ENCODE results near the gene AMIGO3.
"Not testable (repeated sequence)": the region's sequence is repeated elsewhere in the genome, so short reads cannot be mapped to it uniquely, and the experiment has no call there.

The AMIGO3 gene

DNA sequence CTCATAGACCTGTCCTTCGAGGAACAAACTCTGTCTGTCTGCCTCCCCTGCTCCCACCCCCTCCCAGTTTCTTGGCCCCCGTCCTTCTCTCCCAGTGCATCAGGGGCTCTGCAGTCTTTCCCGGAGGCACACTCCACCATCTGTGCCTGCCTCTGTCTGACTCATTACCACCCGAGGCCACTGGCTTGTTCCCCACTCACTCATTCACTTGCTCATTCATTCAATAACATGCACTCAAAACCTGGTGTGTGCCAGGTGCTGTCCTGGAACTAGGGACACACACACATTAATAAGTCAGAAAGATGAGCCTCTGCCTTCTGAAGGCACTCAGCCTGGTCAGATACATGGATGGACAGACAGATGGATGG lies 12.4 kb downstream of the AMIGO3 start:
- DNase-seq: no peak

DNA sequence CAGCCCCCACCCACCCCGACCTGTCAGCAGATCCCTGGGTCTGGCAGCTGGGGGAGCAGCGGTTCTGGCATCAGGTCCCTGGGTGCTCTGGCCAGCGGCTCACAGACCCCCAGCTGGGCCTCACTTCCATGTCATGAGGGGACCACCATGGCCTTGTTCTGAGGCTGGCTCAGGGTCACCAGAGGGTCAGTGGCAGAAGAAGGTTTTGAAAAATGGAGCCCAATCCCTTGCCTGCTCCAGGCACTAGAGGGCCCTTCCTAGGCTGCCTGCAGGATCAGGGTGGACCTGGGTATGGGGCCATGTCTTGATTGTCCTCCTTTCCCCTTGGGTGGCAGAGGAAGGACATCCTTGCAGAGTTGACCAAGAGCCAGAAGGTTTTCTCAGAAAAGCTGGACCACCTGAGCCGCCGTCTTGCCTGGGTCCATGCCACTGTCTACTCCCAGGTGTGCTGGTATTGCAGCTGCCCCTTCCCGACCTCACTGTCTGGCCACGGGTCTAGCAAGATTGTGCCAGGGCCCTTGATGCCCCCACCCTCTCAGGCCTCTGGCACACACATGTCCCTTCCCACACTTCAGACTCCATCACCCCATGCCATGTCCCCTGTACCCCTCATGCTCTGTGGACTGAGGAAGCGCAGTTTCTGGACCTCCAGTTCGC lies 12.9 kb downstream of the AMIGO3 start:
- DNase-seq: no peak

DNA sequence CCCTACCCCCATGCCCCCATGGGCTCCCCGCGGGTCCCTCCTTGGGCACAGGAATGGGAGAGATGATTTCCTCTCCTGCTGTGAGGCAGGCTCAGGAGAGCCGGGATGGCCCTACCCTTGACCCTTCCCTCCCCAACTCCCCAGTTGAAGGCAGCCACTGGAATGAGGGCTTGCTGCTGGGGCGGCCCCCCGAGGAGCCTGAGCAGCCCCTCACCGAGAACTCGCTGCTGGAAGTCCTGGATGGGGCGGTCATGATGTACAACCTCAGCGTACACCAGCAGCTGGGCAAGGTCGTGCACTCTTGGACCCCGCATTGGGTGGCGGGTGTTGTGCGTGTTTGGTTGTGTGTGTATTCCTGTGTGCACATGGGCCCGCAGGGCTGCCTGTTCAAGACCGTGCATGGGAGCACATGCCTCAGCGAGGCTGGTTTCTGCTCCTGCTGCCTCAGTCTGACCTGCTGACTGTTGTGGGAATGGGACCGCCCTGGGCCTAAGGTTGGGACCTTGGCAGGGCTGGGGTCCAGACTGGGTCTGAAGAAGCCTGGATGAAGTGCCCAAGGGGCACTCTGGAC lies 14.0 kb downstream of the AMIGO3 start:
- no peak for DNase-seq

DNA sequence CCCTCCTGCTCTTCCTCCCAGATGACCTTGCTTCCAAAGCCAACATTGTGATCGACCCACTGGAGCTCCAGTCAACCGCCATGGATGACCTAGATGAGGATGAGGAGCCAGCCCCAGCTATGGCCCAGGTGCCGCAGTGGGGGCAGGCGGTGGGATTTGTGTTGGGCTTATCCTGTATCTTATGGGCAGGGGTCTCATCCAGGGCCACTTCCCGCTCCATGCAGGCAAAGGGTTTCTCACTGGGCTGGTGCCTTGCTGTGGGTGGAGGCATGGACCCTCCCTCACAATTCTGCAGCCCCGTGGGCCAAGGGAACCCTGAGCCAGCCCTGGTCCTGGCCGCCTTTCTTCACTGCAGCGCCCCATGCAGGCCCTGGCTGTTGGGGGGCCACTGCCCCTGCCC lies 14.9 kb downstream of the AMIGO3 start:
- DNase-seq: no peak

DNA sequence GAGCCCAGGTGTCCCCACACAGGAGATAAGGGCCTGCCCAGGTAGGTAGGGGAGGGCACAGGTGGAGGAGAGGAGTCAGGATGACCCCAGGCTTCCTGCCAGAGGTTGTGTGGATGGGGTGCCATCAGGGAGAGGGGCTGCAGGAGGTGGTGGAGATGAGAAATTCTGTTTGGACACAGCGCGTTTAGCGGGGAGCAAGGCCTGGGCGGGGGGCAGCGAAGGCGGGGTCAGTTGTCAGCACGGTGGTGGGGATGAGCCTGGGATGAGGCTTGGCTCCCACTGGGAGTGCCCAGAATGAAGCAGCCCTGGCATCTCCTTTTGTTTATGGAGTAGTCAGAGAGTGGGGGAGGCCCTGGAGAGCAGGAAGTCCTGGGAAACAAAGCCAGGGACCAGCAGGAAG lies 15.5 kb downstream of the AMIGO3 start:
- DNase-seq: no peak

DNA sequence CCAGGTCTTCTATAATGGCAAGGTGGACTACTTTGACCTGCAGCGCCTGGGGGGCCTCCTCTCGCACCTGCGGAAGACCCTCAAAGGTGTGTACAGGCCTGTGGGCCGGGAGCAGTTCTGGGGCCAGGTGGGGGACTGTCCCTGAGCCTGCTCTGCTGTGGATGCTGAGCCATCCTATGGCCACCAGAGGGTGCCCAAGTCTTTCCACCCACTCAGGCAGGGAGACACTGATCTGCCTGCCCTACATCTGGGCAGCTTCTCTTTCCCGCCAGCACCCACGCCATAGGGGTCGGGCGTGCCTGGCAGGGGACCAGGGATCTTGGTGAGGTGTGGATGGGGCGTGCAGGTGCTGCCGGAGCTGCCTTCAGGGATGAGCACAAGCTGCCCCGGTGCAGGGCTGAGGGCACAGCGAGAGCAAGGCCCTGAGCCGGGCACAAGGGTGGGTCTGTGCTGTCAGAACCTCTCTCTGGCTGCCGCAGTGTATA lies 16.0 kb downstream of the AMIGO3 start:
- no peak for DNase-seq

DNA sequence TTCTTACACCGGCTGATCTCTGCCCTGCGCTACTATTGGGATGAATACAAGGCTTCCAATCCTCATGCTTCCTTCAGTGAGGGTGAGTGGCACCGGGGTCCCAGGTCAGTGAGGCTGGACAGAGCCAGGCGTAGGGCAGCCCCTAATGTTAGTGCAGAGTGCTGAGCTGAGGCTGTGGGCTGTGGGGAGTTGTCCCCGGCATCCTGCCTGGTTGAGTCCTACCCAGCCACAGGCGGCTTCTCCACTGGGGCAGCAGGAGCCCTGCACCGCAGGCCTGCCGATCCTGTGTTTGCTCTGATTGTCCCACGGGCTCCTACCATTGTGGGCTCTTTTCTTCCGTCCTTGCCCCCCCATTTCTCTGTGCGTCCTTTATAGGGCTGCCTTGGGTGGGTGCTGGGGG lies 16.8 kb downstream of the AMIGO3 start:
- no peak for DNase-seq

DNA sequence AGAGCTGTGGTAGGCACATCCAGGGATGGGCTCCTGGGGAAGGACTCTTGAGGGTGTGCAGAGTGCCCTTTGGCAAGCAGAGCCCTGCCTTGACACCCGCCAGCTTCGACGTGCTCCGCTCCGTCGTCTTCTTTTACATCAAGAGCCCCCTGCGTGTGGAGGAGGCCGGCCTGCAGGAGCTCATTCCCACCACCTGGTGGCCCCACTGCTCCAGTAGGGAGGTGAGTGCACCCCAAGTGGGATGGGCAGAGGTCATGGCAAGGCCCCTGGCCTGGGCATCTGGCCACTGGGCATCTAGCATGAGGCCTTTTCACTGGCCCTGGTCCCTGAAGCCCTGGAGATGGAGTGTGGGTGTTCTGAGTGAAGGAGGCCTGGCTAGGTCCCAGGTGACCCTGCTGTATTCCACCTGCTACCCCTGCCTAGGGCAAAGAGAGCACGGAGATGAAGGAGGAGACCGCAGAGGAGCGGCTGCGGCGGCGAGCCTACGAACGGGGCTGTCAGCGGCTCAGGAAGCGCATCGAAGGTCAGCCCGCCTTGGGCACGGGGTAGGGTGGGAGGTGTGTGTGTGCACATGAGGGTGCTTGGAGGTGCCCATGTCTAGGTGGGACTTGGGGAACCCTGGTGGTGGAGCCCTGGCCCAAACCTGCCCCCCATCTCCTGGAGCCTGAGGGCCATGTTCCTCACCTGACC lies 18.0 kb downstream of the AMIGO3 start:
- no peak for DNase-seq

DNA sequence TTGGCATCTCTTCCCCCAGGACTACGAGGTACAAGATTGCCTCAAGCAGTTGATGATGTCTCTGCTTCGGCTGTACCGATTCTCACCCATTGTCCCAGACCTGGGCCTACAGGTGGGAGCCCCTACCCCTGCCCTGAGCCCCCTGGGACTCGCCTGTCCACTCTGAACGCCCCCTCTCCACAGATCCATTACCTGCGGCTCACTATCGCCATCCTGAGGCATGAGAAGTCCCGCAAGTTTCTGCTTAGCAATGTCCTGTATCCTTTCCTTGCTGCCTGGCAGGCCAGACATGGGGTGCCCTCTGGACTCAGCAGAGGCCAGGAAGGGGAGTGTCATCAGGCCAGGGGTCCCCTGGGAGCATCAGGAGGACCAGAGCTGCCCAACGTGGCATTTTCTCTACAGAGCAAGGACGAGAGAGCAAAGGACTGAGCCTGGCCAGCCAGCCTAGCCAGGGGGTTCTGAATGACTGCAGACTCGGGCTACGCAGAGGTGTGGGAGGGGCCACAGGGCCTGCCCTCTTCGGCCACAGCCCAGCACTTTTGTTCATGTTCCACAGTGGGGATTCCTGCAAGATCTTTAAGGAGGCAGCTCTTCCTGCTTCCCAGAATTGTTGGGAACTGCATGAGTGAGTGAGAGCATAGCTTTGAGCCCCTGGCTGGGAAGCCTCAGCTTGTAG lies 18.9 kb downstream of the AMIGO3 start:
- DNase-seq: no peak

DNA sequence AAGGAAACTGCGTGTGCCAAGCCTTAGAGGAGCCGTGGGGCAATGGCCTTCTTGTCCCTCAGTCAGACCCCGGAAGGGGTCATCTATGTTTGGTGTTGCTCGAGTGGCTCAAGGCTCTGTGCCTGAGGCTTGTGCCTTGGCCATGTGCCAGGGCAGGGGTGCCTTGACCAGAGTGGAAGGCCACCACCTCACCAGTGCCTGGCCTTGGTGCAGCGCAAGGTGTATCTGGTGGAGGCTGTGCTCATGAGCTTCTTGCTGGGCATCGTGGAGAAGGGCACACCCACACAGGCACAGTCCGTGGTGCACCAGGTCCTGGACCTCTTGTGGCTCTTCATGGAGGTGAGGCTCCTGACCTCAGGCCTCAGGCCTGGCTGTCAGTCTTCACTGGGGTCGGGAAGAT lies 19.5 kb downstream of the AMIGO3 start:
- DNase-seq: no peak

DNA sequence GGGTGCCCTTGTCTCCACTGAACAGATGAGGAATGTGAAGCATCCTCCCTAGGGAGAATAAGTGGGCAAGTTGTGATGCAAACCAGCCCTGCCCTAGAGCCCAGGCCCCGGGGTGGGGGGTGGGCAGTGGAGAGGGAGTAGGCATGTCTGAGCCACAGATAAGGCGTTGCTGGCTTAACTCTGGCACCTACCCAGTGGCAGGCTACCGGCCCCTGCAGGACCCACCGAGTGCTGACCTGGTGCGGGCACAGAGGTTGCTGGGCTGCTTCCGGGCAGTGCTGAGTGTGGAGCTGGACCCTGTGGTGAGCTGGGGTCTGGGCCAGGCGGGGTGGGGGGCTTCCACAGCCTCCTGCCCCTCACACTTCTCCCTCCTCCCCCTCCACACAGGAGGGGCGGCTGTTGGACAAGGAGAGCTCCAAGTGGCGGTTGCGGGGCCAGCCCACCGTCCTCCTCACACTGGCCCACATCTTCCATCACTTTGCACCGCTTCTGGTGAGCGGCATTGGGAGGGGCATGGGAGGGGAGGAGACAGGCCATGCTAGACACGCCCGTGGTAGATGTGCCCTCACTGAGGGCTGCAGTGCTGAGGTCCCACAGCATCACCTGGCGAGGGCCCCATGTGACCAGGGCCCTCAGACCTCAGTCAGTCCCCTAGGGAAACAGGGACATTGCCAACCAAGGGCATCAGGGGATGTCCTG lies 20.1 kb downstream of the AMIGO3 start:
- DNase-seq: no peak

DNA sequence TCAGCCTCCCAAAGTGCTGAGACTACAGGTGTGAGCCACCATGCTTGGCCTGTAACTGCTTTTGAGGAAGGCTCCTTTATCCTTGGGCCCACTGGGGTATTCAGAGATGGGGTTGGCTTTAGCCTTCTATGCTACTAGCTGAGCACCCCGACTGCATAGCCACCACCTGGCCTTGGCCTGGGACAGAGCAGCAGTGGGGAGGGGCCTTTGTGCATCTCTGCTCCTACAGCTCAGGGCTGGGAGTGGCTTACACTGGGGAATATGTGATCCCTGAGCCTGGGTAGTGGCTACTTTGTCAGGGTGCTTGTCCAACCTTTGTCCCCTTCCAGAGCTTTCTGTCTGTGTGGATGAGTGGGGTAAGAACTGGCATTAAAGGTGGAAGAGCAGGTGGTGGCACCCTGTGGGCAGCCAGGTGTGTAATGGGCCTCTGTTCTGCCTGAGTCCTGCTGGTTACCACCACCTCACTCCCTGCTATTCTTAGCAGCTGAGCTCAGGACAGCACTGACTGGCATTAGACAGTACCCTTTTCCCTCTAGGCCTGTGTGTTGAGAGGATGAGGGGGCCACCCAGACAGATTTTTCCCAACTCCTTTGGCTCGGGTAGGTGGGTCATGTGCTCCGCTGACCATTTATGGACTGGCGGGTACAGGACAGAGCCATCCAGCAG lies 24.0 kb downstream of the AMIGO3 start:
- DNase-seq: not testable (repeated sequence)

DNA sequence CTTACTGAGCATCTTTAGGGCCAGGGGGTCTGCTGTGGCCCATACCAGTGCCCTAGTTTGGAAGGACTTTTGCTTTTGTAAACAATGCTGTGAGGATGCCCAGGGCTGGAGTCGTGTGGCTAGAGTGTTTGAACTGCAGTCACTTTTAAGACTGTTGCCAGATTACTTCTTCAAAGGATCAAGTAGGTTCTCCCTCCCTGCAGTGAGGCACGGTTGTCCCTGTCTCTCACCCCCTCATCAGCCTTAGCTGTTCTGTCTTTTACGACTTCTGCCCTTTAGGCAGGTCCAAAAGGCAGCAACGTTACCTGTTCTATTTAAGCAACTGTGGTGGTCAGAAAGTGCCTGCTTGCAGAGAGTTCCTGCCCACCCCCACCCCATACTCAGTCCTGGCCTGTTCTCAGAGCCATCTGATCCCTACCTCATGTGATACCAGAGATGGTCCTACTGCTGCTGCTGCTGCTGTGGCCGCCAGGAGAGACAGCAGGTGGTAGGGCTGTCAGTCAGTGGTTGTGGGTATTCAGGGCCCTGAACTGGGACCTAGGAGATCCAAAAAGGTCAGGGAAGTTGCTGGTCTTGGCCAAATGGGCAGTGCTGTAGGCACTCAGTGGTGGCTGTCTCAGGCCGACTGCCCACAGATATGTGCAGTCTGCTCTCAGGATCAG lies 24.9 kb downstream of the AMIGO3 start:
- DNase-seq: not testable (repeated sequence)

DNA sequence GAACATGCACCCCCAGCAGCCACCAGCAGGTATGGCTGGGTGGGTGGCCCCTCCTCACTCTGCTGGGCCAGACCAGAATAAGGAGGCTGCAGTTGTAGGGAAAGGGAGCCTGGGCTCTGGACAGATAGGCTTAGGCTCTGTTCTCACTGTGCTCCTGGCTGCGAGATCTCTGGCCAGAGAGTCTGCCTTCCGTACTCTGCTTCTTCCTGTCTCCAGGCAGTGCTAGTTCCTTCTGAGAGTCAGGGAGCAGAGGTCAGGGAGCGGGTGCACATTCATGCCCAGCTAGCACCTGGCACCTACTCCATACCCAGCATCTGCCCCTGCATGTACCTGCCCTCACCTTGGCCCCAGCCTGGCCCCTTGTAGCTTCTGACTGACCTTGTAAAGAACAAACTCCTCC lies 28.0 kb downstream of the AMIGO3 start:
- not testable (repeated sequence) for DNase-seq

DNA sequence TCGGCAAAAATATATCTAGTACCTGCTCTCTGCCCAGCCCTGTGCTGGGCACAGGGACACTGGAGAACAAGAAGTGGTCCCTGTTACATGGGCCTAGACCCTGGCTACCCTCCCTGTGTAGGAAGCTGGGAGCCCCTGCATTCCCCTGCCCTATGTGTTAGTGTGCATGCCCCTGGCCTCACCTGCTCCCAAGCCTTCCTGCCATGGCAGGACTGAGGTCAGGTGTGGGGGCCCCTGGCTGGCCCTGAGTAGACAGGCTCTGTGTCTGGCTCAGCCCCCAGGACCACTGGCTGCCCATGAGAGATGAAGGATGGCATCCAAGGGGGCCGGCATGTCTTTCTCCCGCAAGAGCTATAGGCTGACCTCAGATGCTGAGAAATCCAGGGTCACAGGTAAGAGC lies 28.6 kb downstream of the AMIGO3 start:
- not testable (repeated sequence) for DNase-seq

DNA sequence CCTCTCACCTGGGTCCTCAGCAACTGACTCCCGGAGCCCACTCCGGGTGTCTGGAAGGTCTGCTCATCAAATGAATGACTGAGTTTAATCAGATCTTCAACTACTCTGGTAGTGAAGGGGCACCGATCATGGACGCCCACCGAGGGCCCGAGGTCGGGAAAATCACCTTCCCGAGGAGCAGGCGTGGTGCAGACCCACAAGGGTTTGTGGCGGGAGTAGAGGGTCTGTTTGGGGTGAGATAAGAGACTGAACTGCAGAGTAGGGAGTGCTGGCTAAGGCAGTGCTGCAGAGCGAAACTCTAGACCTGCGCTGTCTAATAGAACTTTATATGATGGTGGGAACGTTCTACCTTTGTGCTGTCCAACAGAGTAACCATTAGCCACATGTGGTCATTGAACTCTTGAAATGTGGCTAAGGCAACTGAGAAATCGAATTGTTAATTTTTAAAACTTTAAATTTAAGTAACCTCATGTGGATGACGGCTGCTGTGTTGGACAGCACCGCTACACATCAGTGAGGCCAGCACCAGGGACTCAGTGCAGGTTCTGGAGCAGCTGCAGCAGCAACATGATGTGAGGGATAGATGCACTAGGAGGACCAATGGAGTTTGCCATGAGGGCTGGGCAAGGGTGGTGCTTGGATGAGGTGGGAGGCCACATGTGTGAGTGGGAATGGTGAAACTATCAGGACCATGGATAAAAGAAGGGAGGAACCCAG lies 29.4 kb downstream of the AMIGO3 start:
- DNase-seq: not testable (repeated sequence)

DNA sequence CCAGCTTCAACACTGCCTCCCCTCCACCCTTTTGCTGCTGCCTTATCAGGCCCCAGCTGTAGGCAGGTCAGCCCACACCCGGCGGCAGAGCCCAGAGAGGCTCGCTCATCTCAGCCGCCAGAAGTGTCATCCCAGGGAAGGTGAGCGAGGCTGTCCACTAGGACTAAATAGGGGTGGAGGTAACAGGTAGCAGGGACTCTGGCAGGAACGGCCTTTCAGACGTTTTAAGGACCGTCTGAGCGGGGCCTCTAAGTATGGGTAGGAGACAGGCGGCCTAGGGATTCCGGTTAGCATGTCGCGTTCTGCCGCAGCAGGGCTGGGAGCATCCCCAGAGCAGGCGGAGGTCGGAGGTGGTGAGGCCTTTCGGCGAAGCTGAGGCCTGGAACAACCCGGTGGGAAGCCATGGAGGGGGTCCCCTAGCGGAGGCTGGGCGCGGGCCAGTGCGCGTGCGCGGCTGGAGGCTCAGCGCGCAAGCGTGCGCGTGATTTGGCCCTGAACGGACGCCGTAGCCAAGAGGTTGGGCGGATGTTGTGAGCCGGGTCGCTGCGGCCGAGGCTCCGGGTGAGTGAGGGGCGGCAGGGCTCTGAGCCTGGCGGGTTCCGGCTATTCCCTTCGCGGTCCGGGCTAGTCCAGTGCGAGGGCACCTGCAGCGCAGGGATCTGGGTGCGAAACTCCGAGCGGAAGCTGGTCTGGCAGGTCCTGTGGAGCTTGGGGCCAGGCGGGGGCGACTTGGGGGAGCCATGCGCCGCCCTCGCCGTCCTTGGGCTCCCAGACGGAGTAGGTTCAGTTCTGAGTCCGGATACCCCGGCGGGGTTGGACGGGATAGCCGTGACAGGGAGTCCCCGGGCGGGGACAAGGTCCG lies 30.2 kb downstream of the AMIGO3 start, which contains the start of the genes MST1 and RNF123:
TSS of gene MST1 (minus strand) at position 429 of the 862 bp plus-strand sequence. CDS start 783 bp downstream, outside the sequence.
TSS of gene RNF123 (plus strand) at position 512 of the 862 bp plus-strand sequence. CDS start 1,609 bp downstream, outside the sequence.
- no peak for DNase-seq

DNA sequence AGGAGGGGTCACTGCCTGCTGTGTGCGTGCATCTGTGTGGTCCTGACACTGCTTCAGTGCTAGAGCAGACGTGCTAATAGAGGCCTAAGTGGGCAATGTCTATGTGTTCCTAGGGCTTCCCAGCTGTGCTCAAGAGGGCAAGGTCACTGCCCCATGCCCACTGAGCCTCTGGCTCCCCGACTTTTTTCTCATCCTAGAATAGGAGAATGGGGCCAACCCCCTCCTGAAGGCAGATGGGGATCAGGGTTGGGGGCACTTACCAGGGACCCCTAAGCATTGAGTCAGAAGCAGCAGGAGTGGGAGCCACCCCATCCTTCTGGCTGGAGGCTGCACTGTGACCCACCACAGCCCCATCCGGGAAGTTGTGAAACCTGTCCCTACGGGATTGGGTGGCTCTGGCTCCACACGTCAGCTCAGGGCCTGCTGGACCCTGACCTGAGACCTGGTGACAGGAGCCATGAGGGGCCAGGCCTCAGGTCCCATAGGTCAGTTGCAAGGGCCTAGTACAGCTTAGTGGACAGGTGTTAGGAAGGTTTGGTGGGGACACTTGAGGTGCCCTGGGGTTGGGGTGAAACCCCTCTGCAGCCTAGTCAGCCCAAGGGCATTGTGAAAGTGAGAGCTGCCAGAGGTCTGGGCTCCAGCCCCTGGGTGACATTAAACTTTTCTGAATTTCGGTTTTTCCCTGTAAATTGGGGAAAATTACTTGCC lies 31.0 kb downstream of the AMIGO3 start:
- not testable (repeated sequence) for DNase-seq

DNA sequence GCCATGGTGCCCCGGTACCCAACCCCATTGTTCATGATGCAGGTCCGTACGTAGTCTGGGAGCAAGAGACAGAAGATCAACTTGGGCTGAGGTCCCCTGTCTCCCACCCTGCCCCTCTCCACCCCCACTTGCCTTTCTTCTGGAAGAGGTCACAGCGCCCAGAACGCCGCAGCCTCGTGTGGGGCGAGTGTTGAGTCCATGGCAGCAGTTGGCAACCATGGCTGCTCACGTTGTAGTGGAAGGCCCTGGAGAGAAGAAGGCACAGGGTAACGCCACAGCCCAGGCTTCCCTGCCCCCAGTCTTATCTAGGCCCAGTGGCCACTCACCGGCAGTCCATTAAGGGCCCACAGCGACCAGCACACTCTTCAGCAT lies 32.1 kb downstream of the AMIGO3 start:
- not testable (repeated sequence) for DNase-seq

All from NCI-H1092 (cell line).